Subcutaneous adipose tissue (tissue), 4 donors: ENCODE results near the gene MUC5AC. TPM values are rescaled to one million over a fixed set of nuclear protein-coding genes. Genes with fewer than 3 reads are reported as not detected.

ENCODE experiments used
- CTCF ChIP-seq: fragments of 450-650 bp; IDR thresholded peaks from one replicate; pipeline ENCODE4 v1.5.1; 2016; ENCODE audit warnings: low read depth, mild to moderate bottlenecking, control low read depth, antibody characterized with exemption, moderate library complexity
- total RNA-seq, 4 donors: library from RNA; depleted of rRNA; stranded (reverse); fragments of >200 nt; gene quantifications; one replicate each; pipeline ENCODE4 v1.1.0, GENCODE V29; 2016

Gene MUC5AC
- total RNA-seq, 4 donors from 2014 or later: not detected

DNA sequence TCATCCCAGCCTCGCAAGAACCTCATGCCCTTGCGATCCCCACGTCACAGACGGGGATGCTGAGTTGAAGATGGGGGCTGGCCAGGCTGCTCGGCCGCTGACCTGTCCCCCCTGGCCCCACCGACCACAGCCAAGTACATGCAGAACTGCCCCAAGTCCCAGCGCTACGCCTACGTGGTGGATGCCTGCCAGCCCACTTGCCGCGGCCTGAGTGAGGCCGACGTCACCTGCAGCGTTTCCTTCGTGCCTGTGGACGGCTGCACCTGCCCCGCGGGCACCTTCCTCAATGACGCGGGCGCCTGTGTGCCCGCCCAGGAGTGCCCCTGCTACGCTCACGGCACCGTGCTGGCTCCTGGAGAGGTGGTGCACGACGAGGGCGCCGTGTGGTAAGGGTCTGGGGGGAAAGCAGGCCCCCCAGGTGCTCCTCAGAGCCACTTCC is 75.1 kb downstream of the MUC5AC start:
- TF ChIP-seq CTCF: no peak

GRCh38 chr11:1233351-1234053 is 75.7 kb downstream of the MUC5AC start:
- TF ChIP-seq CTCF: no peak

DNA sequence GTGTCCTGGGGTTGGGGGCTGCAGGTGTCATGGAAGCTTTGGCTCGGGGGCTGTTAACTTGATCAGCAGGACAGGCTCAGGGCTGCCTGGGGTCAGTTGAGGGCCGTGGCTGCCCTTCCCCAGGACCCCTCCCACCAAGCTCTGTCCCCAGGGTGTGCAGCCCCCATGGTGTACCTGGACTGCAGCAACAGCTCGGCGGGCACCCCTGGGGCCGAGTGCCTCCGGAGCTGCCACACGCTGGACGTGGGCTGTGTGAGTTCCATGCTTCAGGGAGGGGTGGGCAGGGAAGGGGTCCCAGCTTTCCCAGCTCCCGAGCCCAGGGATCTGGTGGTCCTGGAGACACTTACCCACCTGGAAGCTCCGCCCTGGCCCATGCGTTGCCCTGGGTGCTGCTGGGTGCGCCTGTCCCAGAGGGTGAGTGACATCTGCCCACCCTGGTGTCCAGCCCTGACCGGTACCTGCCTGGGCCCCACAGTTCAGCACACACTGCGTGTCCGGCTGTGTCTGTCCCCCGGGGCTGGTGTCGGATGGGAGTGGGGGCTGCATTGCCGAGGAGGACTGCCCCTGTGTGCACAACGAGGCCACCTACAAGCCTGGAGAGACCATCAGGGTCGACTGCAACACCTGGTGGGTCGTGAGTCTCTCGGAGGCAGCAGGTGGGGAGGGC is 76.4 kb downstream of the MUC5AC start:
- TF ChIP-seq CTCF: no peak

GRCh38 chr11:1234771-1235305 is 77.1 kb downstream of the MUC5AC start:
- no peak for TF ChIP-seq CTCF

DNA sequence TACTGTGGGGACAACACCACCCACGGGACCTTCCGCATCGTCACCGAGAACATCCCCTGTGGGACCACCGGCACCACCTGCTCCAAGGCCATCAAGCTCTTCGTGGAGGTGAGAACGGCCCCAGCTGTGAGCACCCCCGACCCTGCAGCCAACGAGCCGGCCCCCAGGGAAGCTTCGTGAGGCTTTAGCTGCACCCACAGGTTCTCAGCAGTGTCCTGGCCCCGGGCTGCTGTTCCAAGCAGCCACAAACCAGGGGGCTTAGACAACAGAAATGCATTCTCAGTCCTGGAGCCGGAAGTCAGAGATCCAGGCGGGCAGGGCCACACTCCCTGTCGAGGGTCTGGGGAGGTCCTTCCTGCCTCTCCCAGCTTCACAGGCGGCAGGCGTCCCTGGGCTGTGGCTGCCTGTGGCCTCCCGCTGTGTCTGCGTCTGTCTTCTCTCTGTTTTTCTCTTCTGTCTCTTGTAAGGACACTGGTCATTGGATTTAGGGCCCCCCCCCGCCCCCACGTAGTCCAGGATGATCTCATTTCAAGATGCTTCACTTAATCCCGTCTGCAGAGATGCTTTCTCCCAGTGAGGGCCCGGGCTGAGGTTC is 77.7 kb downstream of the MUC5AC start:
- TF ChIP-seq CTCF: no peak

DNA sequence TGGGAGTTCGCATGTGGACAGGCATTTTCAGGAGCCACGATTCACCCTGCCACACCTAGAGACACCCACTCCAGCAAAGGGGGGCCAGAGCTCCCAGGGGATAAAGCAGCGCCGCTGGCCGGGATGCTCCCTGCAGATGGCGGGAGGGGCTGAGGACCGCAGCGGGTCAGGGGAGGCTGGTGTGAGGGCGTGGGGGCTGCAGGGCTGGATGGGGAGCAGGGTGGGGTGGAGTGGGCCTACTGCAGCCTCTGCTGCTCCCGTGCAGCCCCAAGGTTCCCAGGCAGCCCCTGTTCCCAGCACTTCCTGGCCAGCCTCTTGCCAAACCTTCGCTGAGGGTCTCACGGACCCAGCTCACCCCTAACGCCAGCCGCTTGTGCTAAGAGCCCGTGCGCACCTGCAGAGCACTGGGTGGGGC is 78.2 kb downstream of the MUC5AC start:
- no peak for TF ChIP-seq CTCF
